GM21423 (cell line): ENCODE measurements around the gene APC2.
"Not testable (repeated sequence)": the region's sequence is repeated elsewhere in the genome, so short reads cannot be mapped to it uniquely, and the experiment has no call there.

Experiments used
- ATAC-seq: cut with Tn5 transposase; IDR thresholded peaks from one replicate; pipeline ENCODE4 v1.9.1; 2021; ENCODE audit warnings: mild to moderate bottlenecking, moderate library complexity; ENCODE audit not compliant: unreplicated experiment

The APC2 gene

DNA sequence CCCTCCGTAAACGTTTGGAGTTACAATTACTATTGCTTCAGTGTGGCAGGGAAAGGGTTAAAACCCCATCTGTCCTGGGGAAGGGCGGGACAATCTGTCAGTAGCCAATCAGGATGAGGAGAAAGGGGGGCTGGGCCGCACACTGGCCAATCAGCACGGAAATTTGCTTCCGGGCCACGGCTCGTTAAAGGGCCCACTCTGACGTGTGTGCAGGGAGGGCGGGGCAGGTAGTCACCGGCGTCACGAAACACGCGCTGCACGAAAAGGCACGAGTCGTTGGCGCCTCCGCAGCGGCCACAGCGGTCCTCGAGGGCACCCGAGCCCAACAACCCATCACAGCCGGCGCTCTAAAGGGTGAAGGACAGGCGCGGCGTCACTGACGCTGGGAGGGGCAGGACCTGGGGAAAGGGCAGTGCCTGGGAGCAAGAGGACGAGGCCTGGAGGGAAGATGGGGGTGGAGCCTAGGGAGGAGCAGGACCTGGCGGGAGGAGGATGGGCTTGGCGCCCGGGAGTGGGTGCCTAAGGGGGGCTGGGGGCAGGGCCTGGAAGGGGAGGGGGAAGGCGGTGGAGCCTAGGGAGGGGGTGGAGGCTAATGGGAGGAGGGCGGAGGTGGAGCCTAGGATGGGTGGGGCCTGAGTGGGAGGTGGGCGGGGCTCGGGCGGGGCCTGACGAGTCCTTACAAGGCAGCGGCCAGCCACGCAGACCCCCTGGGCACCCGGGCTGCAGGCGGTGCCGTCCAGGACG is 58.0 kb downstream of the APC2 start:
- no peak for ATAC-seq

DNA sequence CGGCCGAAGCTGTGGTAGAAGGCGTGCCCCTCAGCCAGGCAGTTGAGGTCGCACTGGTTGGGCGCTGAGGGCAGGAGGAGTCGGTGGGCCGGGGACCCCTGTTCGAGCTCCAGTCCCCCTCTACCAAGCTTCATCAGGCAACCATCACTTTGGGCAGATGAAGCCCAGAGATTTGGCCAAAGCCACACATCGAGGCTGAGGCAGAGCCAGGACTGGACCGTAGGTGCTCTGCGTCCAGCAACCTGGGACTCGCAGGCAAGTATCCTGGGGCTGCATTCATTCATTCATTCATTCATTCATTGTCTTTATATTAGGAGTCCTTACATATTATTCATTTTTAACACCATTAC is 58.6 kb downstream of the APC2 start:
- ATAC-seq, result no peak

- ATAC-seq, result no peak
Observed at GRCh38 chr19:1509602-1510441, 59.9 kb downstream of the APC2 start.

GRCh38 chr19:1510442-1510806 is 60.5 kb downstream of the APC2 start:
- ATAC-seq, result no peak

- no peak for ATAC-seq
Observed at GRCh38 chr19:1510807-1511206, 60.9 kb downstream of the APC2 start.

DNA sequence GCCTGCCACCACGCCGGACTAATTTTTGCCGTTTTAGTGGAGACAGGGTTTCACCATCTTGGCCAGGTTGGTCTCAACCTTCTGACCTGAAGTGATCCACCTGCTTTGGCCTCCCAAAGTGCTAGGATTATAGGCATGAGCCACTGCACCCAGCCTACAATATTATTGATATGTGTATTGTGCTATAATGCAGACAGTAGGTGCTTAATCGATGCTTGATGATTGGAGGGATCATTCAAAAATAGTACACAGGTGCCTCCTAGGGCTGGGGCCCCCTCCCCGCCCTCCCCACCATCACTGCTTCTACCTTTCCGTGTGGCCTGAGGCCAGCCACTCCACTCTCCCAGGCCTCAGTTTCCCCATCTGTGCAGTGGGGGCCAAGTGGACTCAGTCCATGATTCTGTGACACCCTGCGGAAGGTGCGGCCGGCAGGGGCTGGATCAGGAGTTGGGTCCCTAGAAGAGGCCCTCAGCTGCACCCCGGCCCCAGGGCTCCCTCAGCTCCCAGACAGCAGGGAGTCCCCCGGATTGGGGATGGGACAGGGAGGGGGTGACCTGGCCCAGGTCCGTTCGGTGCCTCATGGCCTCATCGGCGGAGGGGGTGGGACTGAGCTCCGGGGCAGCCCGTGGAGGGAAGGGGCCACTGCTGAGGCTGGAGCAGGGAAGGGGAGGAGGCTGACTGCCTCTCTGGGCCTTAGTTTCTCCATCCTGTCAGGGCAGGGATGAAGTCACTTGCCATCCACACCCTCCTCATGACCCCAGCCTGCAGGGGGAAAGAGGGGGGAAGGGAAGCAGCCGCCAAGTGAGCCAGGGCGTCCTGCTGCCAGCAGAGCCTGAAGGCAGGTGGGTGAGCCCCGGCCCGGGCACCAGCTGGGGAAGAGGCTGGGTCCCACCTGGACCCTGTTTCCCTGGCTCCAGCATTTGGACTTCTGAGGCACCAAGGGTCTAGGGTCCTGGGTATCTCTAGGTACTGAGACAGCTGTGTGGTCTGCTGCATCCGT is 61.7 kb downstream of the APC2 start:
- no peak for ATAC-seq

- no peak for ATAC-seq
Observed at GRCh38 chr19:1512671-1513498, 63.0 kb downstream of the APC2 start, which contains the start of gene ADAMTSL5. TSS of gene ADAMTSL5 (minus strand) at chr19:1513019. CDS start at chr19:1510943, 2,076 bp downstream.

DNA sequence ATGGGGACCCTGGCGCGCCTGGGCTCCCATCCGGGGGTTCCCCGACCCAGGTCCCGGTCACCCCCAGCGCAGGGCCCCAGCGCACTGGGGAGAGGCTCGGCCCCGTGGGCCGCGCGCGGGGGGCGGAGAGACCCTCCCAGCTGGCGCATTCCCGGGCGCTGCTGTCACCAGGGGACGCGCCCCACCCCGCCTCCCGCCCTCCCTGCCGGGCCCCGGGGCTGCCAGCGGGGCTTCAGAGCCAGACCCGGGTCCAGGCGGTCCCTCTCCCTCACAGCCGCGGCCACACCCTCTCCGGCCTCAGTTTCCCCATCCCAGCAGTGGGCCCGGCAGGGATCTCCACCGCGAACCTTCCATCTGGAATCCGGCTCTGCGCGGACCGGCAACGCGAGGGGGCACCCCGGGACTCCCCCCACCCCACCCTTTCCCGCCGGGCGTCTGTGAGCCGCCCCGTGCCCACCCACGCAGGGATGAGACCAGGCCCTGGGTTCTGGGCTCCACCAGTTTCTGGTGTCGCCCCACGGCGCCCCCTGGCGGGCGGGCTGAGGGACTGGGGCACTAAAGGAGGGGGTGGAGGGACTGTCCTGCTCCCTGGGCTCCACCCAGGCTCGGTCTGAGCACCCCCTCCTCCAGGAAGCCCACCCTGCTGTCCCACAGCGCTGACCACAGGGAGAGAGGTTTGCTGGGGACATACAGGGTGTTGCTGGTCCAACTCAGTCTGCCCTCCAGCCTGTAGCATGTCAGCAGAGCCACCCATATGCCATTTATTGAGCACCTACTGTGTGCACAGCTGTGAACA is 63.8 kb downstream of the APC2 start:
- ATAC-seq, result no peak

GRCh38 chr19:1514295-1514661 is 64.4 kb downstream of the APC2 start:
- ATAC-seq, result no peak

GRCh38 chr19:1514986-1515721 is 65.2 kb downstream of the APC2 start:
- ATAC-seq, result no peak

GRCh38 chr19:1516395-1516753 is 66.5 kb downstream of the APC2 start:
- ATAC-seq, result no peak

GRCh38 chr19:1518471-1518870 is 68.5 kb downstream of the APC2 start:
- ATAC-seq, result no peak

DNA sequence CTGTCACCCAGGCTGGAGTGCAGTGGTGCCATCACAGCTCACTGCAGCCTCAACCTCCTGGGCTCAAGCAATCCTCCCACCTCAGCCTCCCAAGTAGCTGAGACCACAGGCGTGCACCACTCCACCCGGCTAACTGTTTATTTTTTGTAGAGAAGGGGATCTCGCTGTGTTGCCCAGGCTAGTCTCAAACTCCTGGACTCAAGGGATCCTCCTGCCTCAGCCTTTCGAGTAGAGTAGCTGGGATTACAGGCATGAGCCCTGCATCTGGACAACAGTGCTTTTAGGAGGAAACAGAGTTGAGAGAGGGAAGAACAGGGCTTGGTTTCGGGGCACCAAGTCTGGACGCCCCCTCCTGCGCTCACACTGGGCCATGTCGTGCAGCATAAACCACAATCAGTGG is 69.9 kb downstream of the APC2 start:
- not testable (repeated sequence) for ATAC-seq

DNA sequence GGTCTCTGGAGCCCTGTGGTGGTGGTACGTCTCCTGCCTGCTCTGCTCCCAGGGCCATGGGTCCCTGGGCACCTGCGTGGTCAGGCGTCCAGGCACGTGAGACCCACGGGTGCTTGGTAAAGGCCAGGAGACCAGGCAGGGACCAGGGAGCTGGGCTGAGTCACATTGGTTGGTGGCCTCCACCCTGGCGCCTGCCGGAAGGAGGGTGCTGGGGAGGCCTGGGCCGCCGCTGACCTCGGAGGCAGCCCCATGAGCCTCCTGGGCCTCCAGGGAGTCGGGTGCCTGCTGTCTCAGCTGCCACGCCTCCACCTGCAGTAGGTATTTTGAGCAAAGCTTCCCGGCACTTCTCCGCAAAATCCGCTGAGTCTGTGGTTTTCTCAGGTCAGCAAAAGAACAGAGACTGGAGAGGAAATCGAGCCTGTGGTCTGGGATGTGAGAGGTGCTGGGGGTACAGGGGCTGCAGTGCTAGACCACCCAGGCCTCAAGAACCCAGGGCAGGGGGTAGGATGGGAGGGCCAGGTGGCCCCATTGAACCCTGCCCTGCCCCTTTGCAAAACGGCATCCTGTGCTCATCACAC is 70.4 kb downstream of the APC2 start:
- ATAC-seq, result no peak

GRCh38 chr19:1521636-1522035 is 71.7 kb downstream of the APC2 start:
- ATAC-seq, result no peak

GRCh38 chr19:1522061-1522460 is 72.1 kb downstream of the APC2 start:
- ATAC-seq, result no peak

DNA sequence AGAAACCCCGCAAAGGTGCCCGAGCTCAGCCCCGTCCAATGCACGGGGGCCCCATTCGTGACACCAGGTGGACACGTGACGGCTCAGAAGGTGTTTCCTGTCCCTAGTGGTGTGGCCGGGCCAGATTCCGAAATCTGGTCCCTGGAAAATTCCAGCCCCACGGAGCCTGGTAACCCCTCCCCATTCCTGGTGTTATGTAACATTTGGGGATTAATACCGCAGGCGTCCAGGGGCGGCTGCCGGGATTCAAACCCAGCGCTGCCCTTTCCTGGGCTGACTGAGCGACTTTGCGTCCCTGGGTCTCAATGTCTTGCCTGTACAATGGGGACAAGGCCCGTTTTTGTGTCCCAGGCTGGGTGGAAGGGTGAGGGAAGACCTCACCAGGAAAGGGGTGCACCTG is 72.9 kb downstream of the APC2 start:
- ATAC-seq, result no peak
